ENCODE data around the gene USP17L24.
"Not testable (repeated sequence)": the region's sequence is repeated elsewhere in the genome, so short reads cannot be mapped to it uniquely, and the experiment has no call there.

The USP17L24 gene

GRCh38 chr4:9324865-9325264, at the start of gene USP17L24:
USP17L24 (plus strand) TSS chr4:9325165; CDS start chr4:9325165, 0 bp downstream.
- DNase-seq (ENCODE audit: low spot score) = not testable (repeated sequence)

DNA sequence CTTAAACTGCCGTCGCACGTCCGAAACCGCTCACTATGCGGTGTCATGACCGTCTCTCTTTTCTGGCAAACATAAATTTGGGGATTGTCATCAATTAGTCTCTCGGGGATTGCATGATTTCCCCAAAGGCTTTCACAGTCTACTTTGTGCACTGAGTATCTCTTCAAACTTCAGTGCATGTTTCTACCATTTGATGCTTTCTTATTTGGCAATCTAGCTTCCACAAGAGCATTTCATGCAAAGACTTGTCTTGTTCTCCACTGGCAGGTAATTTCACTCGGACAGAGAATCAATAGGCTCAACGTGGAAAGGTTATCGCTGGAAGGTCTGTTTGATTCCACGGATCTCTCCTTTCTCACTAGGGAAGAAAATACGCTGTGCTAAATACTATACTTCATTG, 774 bp upstream of the USP17L24 start:
- DNase-seq (ENCODE audit: low spot score) = not testable (repeated sequence)

DNA sequence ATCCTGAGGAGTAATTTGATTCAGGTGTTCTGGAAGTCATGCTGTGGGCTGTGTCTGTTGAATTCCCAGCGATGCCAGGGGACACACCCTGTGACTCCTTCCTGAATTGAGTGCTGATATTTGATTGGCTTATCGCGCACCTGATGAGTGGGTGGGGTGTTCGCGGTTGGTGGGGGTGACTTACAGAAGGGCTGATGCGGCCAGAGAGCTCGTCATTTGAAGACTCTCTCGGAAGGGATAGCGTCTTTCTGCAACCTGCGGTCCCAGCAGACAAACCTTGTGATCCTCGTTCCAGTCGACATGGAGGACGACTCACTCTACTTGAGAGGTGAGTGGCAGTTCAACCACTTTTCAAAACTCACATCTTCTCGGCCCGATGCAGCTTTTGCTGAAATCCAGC, 4.6 kb downstream of the USP17L24 start, which contains the start of gene USP17L25:
Gene USP17L25, plus strand, starts transcription at position 301 of the 400 bp plus-strand sequence. Its CDS starts 0 bp downstream, at position 301.
- not testable (repeated sequence) for DNase-seq (ENCODE audit: low spot score)

- DNase-seq (ENCODE audit: low spot score) = not testable (repeated sequence)
These were observed 9.4 kb downstream of the USP17L24 start, which contains the start of gene USP17L26 for GRCh38 chr4:9334358-9334757. USP17L26 (plus strand) TSS chr4:9334658; CDS start chr4:9334658, 0 bp downstream.

GRCh38 chr4:9339103-9339502, 14.1 kb downstream of the USP17L24 start, which contains the start of gene USP17L5:
USP17L5 (plus strand) TSS chr4:9339403; CDS start chr4:9339403, 0 bp downstream.
- DNase-seq (ENCODE audit: low spot score) = not testable (repeated sequence)

DNA sequence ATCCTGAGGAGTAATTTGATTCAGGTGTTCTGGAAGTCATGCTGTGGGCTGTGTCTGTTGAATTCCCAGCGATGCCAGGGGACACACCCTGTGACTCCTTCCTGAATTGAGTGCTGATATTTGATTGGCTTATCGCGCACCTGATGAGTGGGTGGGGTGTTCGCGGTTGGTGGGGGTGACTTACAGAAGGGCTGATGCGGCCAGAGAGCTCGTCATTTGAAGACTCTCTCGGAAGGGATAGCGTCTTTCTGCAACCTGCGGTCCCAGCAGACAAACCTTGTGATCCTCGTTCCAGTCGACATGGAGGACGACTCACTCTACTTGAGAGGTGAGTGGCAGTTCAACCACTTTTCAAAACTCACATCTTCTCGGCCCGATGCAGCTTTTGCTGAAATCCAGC, 18.9 kb downstream of the USP17L24 start, which contains the start of gene USP17L27:
Gene USP17L27, plus strand, starts transcription at position 301 of the 400 bp plus-strand sequence. Its CDS starts 0 bp downstream, at position 301.
- DNase-seq (ENCODE audit: low spot score) = not testable (repeated sequence)

GRCh38 chr4:9348593-9348992, 23.6 kb downstream of the USP17L24 start, which contains the start of gene USP17L28:
USP17L28 (plus strand) TSS chr4:9348893; CDS start chr4:9348893, 0 bp downstream.
- not testable (repeated sequence) for DNase-seq (ENCODE audit: low spot score)

DNA sequence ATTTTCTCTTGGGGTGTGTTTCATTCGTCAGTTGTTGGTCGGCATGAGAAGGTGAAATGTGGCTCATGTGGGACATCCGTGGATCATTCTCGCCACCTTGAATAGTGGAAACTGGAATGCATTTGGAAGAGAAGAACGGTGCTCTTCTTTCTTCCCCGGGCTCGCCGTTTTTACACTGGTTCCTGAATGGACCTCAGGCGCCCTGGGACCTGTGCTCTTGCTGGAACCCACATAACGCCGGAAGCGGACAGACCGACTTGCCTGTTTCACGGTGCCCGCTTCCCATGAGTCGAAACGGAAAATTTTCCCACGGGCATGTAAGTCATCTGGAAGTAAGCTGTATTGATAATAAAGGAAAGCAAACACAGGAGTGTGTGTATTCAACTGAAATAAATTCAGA, 25.9 kb downstream of the USP17L24 start:
- not testable (repeated sequence) for DNase-seq (ENCODE audit: low spot score)

- not testable (repeated sequence) for DNase-seq (ENCODE audit: low spot score)
These were observed 28.4 kb downstream of the USP17L24 start, which contains the start of gene USP17L29 for GRCh38 chr4:9353338-9353737. USP17L29 (plus strand) TSS chr4:9353638; CDS start chr4:9353638, 0 bp downstream.

GRCh38 chr4:9362829-9363228, 37.9 kb downstream of the USP17L24 start, which contains the start of gene USP17L30:
USP17L30 (plus strand) TSS chr4:9363129; CDS start chr4:9363129, 0 bp downstream.
- DNase-seq (ENCODE audit: low spot score) = not testable (repeated sequence)
